Heart right ventricle (tissue), 16 donors: ENCODE data around the gene MIPEP. TPM values are rescaled to one million over a fixed set of nuclear protein-coding genes. Genes with fewer than 3 reads are reported as not detected.

ENCODE experiments used
- ATAC-seq, 8 donors: fragments of 200-7000 bp; cut with Tn5 transposase; one replicate each; pipeline ENCODE4 v1.9.1; 2020; ENCODE audit warnings: mild to moderate bottlenecking in 8 of 8, moderate library complexity in 8 of 8, moderate number of reproducible peaks in 1 of 8
- DNase-seq, 2 donors: peaks; one replicate each; pipeline ENCODE4 v3.0.0-alpha.2; 2020
- H3K27ac ChIP-seq, 10 donors: fragments of 200-600 bp; sonication (generic) in 2 of 10; one replicate each; pipeline versions ENCODE4 v1.5.0 to v1.8.0; 2020 to 2022; ENCODE audit warnings: mild to moderate bottlenecking in 3 of 10
- H3K27me3 ChIP-seq, 7 donors: fragments of 200-600 bp; one replicate each; pipeline ENCODE4 v1.8.0; 2021 to 2022; ENCODE audit warnings: mild to moderate bottlenecking in 2 of 7
- H3K36me3 ChIP-seq, 9 donors: fragments of 200-600 bp; sonication (generic) in 1 of 9; one replicate each; pipeline versions ENCODE4 v1.5.0 to v1.8.0; 2020 to 2022; ENCODE audit warnings: mild to moderate bottlenecking in 2 of 9
- H3K4me1 ChIP-seq, 9 donors: fragments of 200-600 bp; sonication (generic) in 1 of 9; one replicate each; pipeline versions ENCODE4 v1.5.0 to v1.8.0; 2020 to 2022; ENCODE audit warnings: mild to moderate bottlenecking in 4 of 9
- H3K4me3 ChIP-seq, 10 donors: fragments of 200-600 bp; sonication (generic) in 2 of 10; one replicate each; pipeline versions ENCODE4 v1.5.0 to v1.8.0; 2020 to 2022; ENCODE audit warnings: mild to moderate bottlenecking in 7 of 10, moderate library complexity in 2 of 10
- H3K9me3 ChIP-seq, 11 donors: fragments of 200-600 bp in 10 of 11; sonication (generic) in 2 of 11; one replicate each; pipeline versions ENCODE4 v1.5.0 to v1.8.0; 2013 to 2022; ENCODE audit warnings: mild to moderate bottlenecking in 2 of 11, control low read depth in 1 of 11, moderate library complexity in 1 of 11
- CTCF ChIP-seq, 9 donors: fragments of 200-600 bp; sonication (generic) in 2 of 9; IDR thresholded peaks; one replicate each; pipeline versions ENCODE4 v1.5.0 to v1.8.0; 2021 to 2022; ENCODE audit warnings: antibody characterized with exemption in 9 of 9, mild to moderate bottlenecking in 5 of 9, moderate library complexity in 1 of 9
- WGBS, 2 donors: extraction: QIAGEN DNeasy Blood & Tissue Kit; methylation state at CpG; one replicate each; pipeline ENCODE4 v1.1.7; 2013; ENCODE audit warnings: inconsistent platforms in 1 of 2; 5-methylcytosine and 5-hydroxymethylcytosine counted together
- intact Hi-C, 10 donors: fragments of 100-400 bp; cut with DNase I; formaldehyde crosslinking; loops; one replicate each; pipeline versions ENCODE4 v1.11.1 to v1.14.2; 2022
- polyA plus RNA-seq, 2 donors: library from polyadenylated mRNA; stranded (reverse); fragments of 200-250 nt; gene quantifications; one replicate each; pipeline ENCODE4 v1.2.3, GENCODE V29; 2013
- total RNA-seq, 10 donors: library from RNA; stranded (reverse); fragmentation: NEBNext Ultra II Directional in 3 of 10; extraction: Animal tissue kit (Norgen Biotek cat#: 25700) in 3 of 10; gene quantifications; one replicate each; pipeline versions ENCODE4 v1.2.1 to v1.2.4, GENCODE V29; 2021 to 2023
- donor health status: Arrhythmogenic right ventricular cardiomyopathy.
- donor health status: ischemic (EF 13 %, LVEDD 7.1; RV severe dilation, severe dysfunction).
- donor health status: healthy with polysubstance abuse.
- donor health status: DM: no; HTN: yes; CAD: no.
- donor health status: DM: no; HTN: no; CAD: no.
- donor health status: ischemic (EF 25% LVEDD 6.9; RV normal size, moderate dysfunction).
- donor health status: ischemic (EF 25% LVEDD 5.7; RV mildly dilated, moderate dysfunction).
- donor health status: healthy.
- donor health status: DM: yes; HTN: yes; CAD: no.
- donor health status: Ischemic cardiomyopathy.
- donor health status: ischemic (EF 35%, LVEDD 5.7; RV mildly dilated, moderate dysfunction).
- donor health status: nonischemic (EF 11% LVEDD 7.7; RV severe dilation, severe dysfunction).
- donor health status: DM: yes; HTN: yes; CAD: no.
- donor health status: PGD.
- donor health status: ischemic (EF 29% LVEDD 5.4; RV normal size, mild dysfunction).
- donor health status: nonischemic (EF 23%, LVEDD 6.1; RV moderate dilation, normal function).

The MIPEP gene
- total and polyA plus RNA-seq, 12 donors: 23.4 to 83.4 (median 44.1) TPM

- no peak for TF ChIP-seq CTCF (IDR thresholded peaks at IDR 0.05)
- Histone ChIP-seq H3K27ac (no peak overlapping the region), H3K4me1 (no peaks in the 10 kb centered on the region), H3K36me3 (no peaks in the 10 kb centered on the region), H3K4me3 (no peak overlapping the region), H3K9me3 (peaks cover 0 to 22% (median 7%) of the 10 kb centered on the region in 11 donors), H3K27me3 (no peaks in the 10 kb centered on the region)
- no peak for ATAC-seq
- DNase-seq: no peak
- intact Hi-C loops: no loop called here
- WGBS, 2 donors: 90% methylated on average over 5 of the region's 5 CpGs
Observed at GRCh38 chr13:23687614-23688013, 201.6 kb downstream of the MIPEP start.

DNA sequence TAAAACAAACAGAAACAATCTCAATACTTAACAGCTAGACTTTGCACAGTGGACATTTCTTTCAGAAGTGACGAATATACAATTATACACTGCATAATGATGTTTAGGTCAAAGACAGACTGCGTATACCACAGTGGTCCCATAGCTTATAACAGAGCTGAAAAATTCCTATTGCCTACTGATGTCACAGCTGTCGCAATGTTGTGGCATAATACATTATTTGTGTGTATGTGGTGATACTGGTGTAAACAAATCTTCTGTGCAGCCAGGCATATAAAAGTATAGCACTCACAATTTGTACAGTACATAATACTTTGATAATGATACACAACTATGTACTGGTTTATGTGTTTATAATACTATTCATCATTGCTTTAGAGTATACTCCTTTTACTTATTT lies 202.3 kb downstream of the MIPEP start:
- 97 to 99% methylated on average over 3 of the region's 3 CpGs for WGBS, 2 donors
- no peak overlapping the region for H3K27ac ChIP-seq
- H3K9me3 ChIP-seq: peaks cover 0 to 22% (median 7%) of the 10 kb centered on the region in 11 donors
- H3K36me3 ChIP-seq: no peaks in the 10 kb centered on the region
- ATAC-seq (no peak), DNase-seq (no peak)
- no peaks in the 10 kb centered on the region for H3K4me1 ChIP-seq
- H3K4me3 ChIP-seq: no peak overlapping the region
- no peak for TF ChIP-seq CTCF (IDR thresholded peaks at IDR 0.05)
- intact Hi-C loops: no loop called here
- H3K27me3 ChIP-seq: no peaks in the 10 kb centered on the region

DNA sequence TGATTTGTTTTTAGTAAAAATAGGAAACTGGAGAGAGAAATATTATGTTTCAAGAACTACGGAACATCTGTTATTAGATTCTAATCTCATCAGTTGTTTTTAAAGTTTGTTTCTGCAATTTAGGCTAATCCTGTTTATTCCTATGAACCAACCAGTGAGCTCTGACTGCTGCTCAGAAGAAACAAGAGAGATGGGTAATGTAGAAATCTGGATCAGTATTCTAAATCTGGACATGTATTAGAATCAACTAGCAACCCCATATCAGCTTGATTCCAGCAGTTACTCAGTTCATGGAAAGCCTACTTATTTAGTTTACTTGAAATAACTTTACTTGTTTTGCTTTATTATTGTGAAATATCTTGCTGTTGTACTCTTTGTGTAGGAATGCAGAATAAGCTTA lies 203.8 kb downstream of the MIPEP start:
- Histone ChIP-seq H3K27ac (no peak overlapping the region), H3K4me1 (no peaks in the 10 kb centered on the region), H3K27me3 (no peaks in the 10 kb centered on the region), H3K4me3 (no peak overlapping the region), H3K36me3 (no peaks in the 10 kb centered on the region), H3K9me3 (peaks cover 0 to 22% (median 7%) of the 10 kb centered on the region in 11 donors)
- DNase-seq (no peak), ATAC-seq (no peak)
- intact Hi-C loops: no loop called here
- WGBS, 2 donors: 90 to 100% methylated on average over 1 of the region's 1 CpG
- no peak for TF ChIP-seq CTCF (IDR thresholded peaks at IDR 0.05)

- Histone ChIP-seq H3K27ac (no peak overlapping the region), H3K9me3 (peaks cover 0 to 22% (median 7%) of the 10 kb centered on the region in 11 donors), H3K27me3 (no peaks in the 10 kb centered on the region), H3K4me3 (no peak overlapping the region), H3K4me1 (no peaks in the 10 kb centered on the region), H3K36me3 (no peaks in the 10 kb centered on the region)
- no peak for TF ChIP-seq CTCF (IDR thresholded peaks at IDR 0.05)
- intact Hi-C loops: no loop called here
- DNase-seq (no peak), ATAC-seq (no peak)
- 98% methylated on average over 2 of the region's 2 CpGs for WGBS, 2 donors
Observed at GRCh38 chr13:23684647-23685046, 204.6 kb downstream of the MIPEP start.
